HG02885 (cell line): Measurements from ENCODE around the gene SKI.

ENCODE experiments used
- ATAC-seq: cut with Tn5 transposase; IDR thresholded peaks from one replicate; pipeline ENCODE4 v1.9.1; 2021; ENCODE audit warnings: mild to moderate bottlenecking; ENCODE audit not compliant: unreplicated experiment, poor library complexity

SKI gene

GRCh38 chr1:2193514-2194281, 34.4 kb upstream of the SKI start:
- no peak for ATAC-seq

GRCh38 chr1:2194319-2194897, 33.7 kb upstream of the SKI start, which contains the start of gene FAAP20:
Gene FAAP20 (minus strand): TSS chr1:2194772. CDS start chr1:2194749, 23 bp downstream.
- ATAC-seq, result peak; percentile 56

GRCh38 chr1:2194898-2195673, 33.0 kb upstream of the SKI start:
- peak; percentile 66 for ATAC-seq

- ATAC-seq, result no peak
Observed at GRCh38 chr1:2195785-2196184, 32.3 kb upstream of the SKI start.

- no peak for ATAC-seq
Observed at GRCh38 chr1:2196901-2197638, 31.0 kb upstream of the SKI start.

GRCh38 chr1:2197707-2198165, 30.4 kb upstream of the SKI start:
- ATAC-seq, result no peak

GRCh38 chr1:2198571-2198970, 29.5 kb upstream of the SKI start:
- ATAC-seq, result no peak

GRCh38 chr1:2199042-2199810, 28.9 kb upstream of the SKI start:
- ATAC-seq, result no peak

GRCh38 chr1:2200308-2200943, 27.7 kb upstream of the SKI start:
- no peak for ATAC-seq

- ATAC-seq, result no peak
Observed at GRCh38 chr1:2201062-2201461, 27.1 kb upstream of the SKI start.

- no peak for ATAC-seq
Observed at GRCh38 chr1:2202008-2202575, 26.0 kb upstream of the SKI start.

GRCh38 chr1:2202843-2203601, 25.1 kb upstream of the SKI start:
- no peak for ATAC-seq

GRCh38 chr1:2203671-2204414, 24.3 kb upstream of the SKI start:
- ATAC-seq, result no peak

GRCh38 chr1:2204415-2205190, 23.5 kb upstream of the SKI start:
- ATAC-seq, result peak; percentile 27

GRCh38 chr1:2205191-2205952, 22.7 kb upstream of the SKI start:
- ATAC-seq, result peak; percentile 77
